22Rv1 (cell line): Measurements from ENCODE around the gene FXYD6.

Experiments used
- H3K27ac ChIP-seq: fragments of 450-650 bp; 2 replicates; pipeline ENCODE4 v1.5.1; 2017
- CTCF ChIP-seq: fragments of 450-650 bp; IDR thresholded peaks from 2 replicates; pipeline ENCODE4 v1.5.1; 2017; ENCODE audit warnings: mild to moderate bottlenecking
- ZFX ChIP-seq: fragments of 450-650 bp; IDR thresholded peaks from 2 replicates; pipeline ENCODE4 v1.6.1; 2017; ENCODE audit warnings: antibody characterized with exemption, borderline replicate concordance

The FXYD6 gene

GRCh38 chr11:117921456-117921855, 45.0 kb upstream of the FXYD6 start:
- no peak overlapping the region for H3K27ac ChIP-seq
- TF ChIP-seq ZFX, result no peak

- TF ChIP-seq ZFX (no peak), CTCF (no peak)
- no peak overlapping the region for H3K27ac ChIP-seq
Measured at GRCh38 chr11:117919781-117920221, 43.3 kb upstream of the FXYD6 start.

- no peak overlapping the region for H3K27ac ChIP-seq
- TF ChIP-seq ZFX (no peak), CTCF (no peak)
Measured at GRCh38 chr11:117919341-117919740, 42.9 kb upstream of the FXYD6 start.

- TF ChIP-seq CTCF (no peak), ZFX (no peak)
- no peak overlapping the region for H3K27ac ChIP-seq
Measured at GRCh38 chr11:117918366-117919255, 42.2 kb upstream of the FXYD6 start.

- H3K27ac ChIP-seq, result no peak overlapping the region
- TF ChIP-seq ZFX (no peak), CTCF (no peak)
Measured at GRCh38 chr11:117917591-117918151, 41.2 kb upstream of the FXYD6 start.

- no peak overlapping the region for H3K27ac ChIP-seq
- TF ChIP-seq ZFX, result no peak
- TF ChIP-seq CTCF, result no peak
Measured at GRCh38 chr11:117916956-117917355, 40.5 kb upstream of the FXYD6 start.

GRCh38 chr11:117915672-117916235, 39.3 kb upstream of the FXYD6 start:
- no peak overlapping the region for H3K27ac ChIP-seq
- TF ChIP-seq ZFX, result no peak
- no peak for TF ChIP-seq CTCF
